T-cell (primary cell): ENCODE data around the gene FZD7. TPM values are rescaled to one million over a fixed set of nuclear protein-coding genes. Genes with fewer than 3 reads are reported as not detected.

Source experiments
- ATAC-seq, 4 experiments: fragments of 200-7000 bp in 3 of 4; fragments of 150-1000 bp in 1 of 4; cut with Tn5 transposase; replicated peaks in 1 of 4; 1 replicate in 3 of 4; 2 replicates in 1 of 4; pipeline ENCODE4 v1.10.0; 2021; ENCODE audit warnings: moderate library complexity in 3 of 4, mild to moderate bottlenecking in 2 of 4, moderate number of reproducible peaks in 1 of 4
- CTCF ChIA-PET, 2 donors: fragments of 300-600 bp; sonication (Branson Sonifier 250); formaldehyde crosslinking; loops; one replicate each; lab custom pipeline; 2022; ENCODE audit warnings: antibody characterized with exemption in 2 of 2; lab: Charles Lee
- POLR2A ChIA-PET, 2 donors: fragments of 300-600 bp; sonication (Branson Sonifier 250); formaldehyde crosslinking; loops; one replicate each; lab custom pipeline; 2022; ENCODE audit warnings: antibody characterized with exemption in 2 of 2; lab: Charles Lee
- DNase-seq, 35 experiments: peaks; one replicate each; pipeline versions ENCODE4 v3.0.0 to v3.0.0-alpha.2; 2013 to 2023
- H3K27ac ChIP-seq: one replicate; pipeline ENCODE4 v1.5.1; 2013; ENCODE audit warnings: low read length
- H3K27me3 ChIP-seq, 2 experiments: replicated peaks in 1 of 2; 1 replicate in 1 of 2; 2 replicates in 1 of 2; pipeline versions ENCODE4 v1.6.1 to v1.7.0; 2013; ENCODE audit warnings: low read length in 1 of 2, mixed read lengths in 1 of 2; ENCODE audit not compliant: control insufficient read depth in 2 of 2, insufficient read depth in 2 of 2; ENCODE audit errors: extremely low read depth in 1 of 2
- H3K36me3 ChIP-seq, 2 donors: 1 replicate in 1 of 2; 2 replicates in 1 of 2; pipeline versions ENCODE4 v1.6.1 to v1.7.0; 2013; ENCODE audit warnings: low read length in 1 of 2; ENCODE audit not compliant: control insufficient read depth in 2 of 2, insufficient read depth in 1 of 2; ENCODE audit errors: extremely low read depth in 1 of 2
- H3K4me1 ChIP-seq, 2 experiments: 1 replicate in 1 of 2; 2 replicates in 1 of 2; pipeline versions ENCODE4 v1.6.1 to v1.7.0; 2013; ENCODE audit warnings: low read length in 2 of 2, mixed read lengths in 1 of 2; ENCODE audit not compliant: insufficient read depth in 2 of 2, control insufficient read depth in 1 of 2; ENCODE audit errors: extremely low read depth in 1 of 2
- H3K4me3 ChIP-seq, 2 donors: 1 replicate in 1 of 2; 2 replicates in 1 of 2; pipeline versions ENCODE4 v1.5.1 to v1.7.0; 2013; ENCODE audit warnings: mild to moderate bottlenecking in 2 of 2, low read length in 1 of 2, moderate library complexity in 1 of 2; ENCODE audit not compliant: control insufficient read depth in 1 of 2; ENCODE audit errors: extremely low read depth in 1 of 2
- H3K9me3 ChIP-seq: 2 replicates; pipeline ENCODE4 v1.7.0; 2013
- H3K27ac Mint-ChIP-seq, 2 donors: one replicate each; pipeline ENCODE4 v1.8.0; 2020 to 2021; ENCODE audit warnings: mild to moderate bottlenecking in 2 of 2, mixed read lengths in 2 of 2
- H3K27me3 Mint-ChIP-seq, 2 donors: one replicate each; pipeline ENCODE4 v1.8.0; 2021 to 2022; ENCODE audit warnings: mixed read lengths in 2 of 2
- H3K36me3 Mint-ChIP-seq: one replicate; pipeline ENCODE4 v1.8.0; 2021; ENCODE audit warnings: mixed read lengths
- H3K4me1 Mint-ChIP-seq, 3 donors: one replicate each; pipeline ENCODE4 v1.8.0; 2020 to 2022; ENCODE audit warnings: mixed read lengths in 3 of 3, mild to moderate bottlenecking in 1 of 3
- H3K4me3 Mint-ChIP-seq, 3 donors: one replicate each; pipeline ENCODE4 v1.8.0; 2020 to 2022; ENCODE audit warnings: mild to moderate bottlenecking in 3 of 3, mixed read lengths in 3 of 3, moderate library complexity in 3 of 3
- H3K9me3 Mint-ChIP-seq, 3 donors: one replicate each; pipeline ENCODE4 v1.8.0; 2020 to 2022; ENCODE audit warnings: mixed read lengths in 3 of 3
- WGBS: methylation state at CpG from one replicate; pipeline ENCODE4 v1.1.5; 2013; ENCODE audit warnings: missing lambda C conversion rate; ENCODE audit not compliant: insufficient coverage; 5-methylcytosine and 5-hydroxymethylcytosine counted together
- total RNA-seq, 35 experiments: library from RNA in 6 of 35; stranded (reverse) in 6 of 35; fragments of 120-200 nt in 1 of 35; gene quantifications; one replicate each; pipeline versions ENCODE4 v1.2.1 to v1.2.4 and lab custom pipeline; 2013 to 2026

The FZD7 gene
- total RNA-seq, 5 donors from 2014 or later (not counting 1 experiment from before 2014, with no cell fraction given) = 0.15 to 0.93 (median 0.56) TPM

GRCh38 chr2:202038471-202039277 lies 5.0 kb downstream of the FZD7 start:
- Mint-ChIP-seq H3K4me3 (no peak overlapping the region), H3K36me3 (no peaks in the 10 kb centered on the region), H3K4me1 (peaks cover 0 to 9% (median 7%) of the 10 kb centered on the region in 3 donors), H3K9me3 (no peaks in the 10 kb centered on the region), H3K27ac (no peak overlapping the region), H3K27me3 (peaks cover 38 to 48% of the 10 kb centered on the region in 2 donors)
- Histone ChIP-seq H3K27ac (no peak overlapping the region), H3K27me3 (peaks cover 10 to 45% of the 10 kb centered on the region in 2 experiments), H3K4me1 (peaks cover 7 to 18% of the 10 kb centered on the region in 2 experiments), H3K4me3 (no peak overlapping the region), H3K9me3 (no peaks in the 10 kb centered on the region), H3K36me3 (no peaks in the 10 kb centered on the region)
- DNase-seq (no peak), ATAC-seq (no peak)
- WGBS = no CpG with 5 or more reads among the region's 4 CpGs
- CTCF ChIA-PET = no interaction called here
- POLR2A ChIA-PET = no interaction called here

- Mint-ChIP-seq H3K9me3 (no peaks in the 10 kb centered on the region), H3K27ac (no peak overlapping the region), H3K27me3 (peaks cover 41 to 54% of the 10 kb centered on the region in 2 donors), H3K4me1 (peaks cover 0 to 9% (median 7%) of the 10 kb centered on the region in 3 donors), H3K4me3 (no peak overlapping the region), H3K36me3 (no peaks in the 10 kb centered on the region)
- ChIA-PET POLR2A (no interaction called here), CTCF (no interaction called here)
- Histone ChIP-seq H3K4me3 (no peak overlapping the region), H3K27me3 (peaks cover 10 to 45% of the 10 kb centered on the region in 2 experiments), H3K27ac (no peak overlapping the region), H3K4me1 (peaks cover 7 to 17% of the 10 kb centered on the region in 2 experiments), H3K36me3 (no peaks in the 10 kb centered on the region), H3K9me3 (no peaks in the 10 kb centered on the region)
- WGBS = 83% methylated on average over 7 of the region's 13 CpGs
- DNase-seq (no peak), ATAC-seq (no peak)
These were observed 5.8 kb downstream of the FZD7 start for GRCh38 chr2:202039278-202040078.

- POLR2A ChIA-PET = interaction anchor here in 1 of 2 donors (0.7 kb wide), 1 partner anchor 1089 kb away, joined by 8 read pairs; no protein-coding TSS in a partner anchor
- Histone ChIP-seq H3K27ac (no peak overlapping the region), H3K4me3 (no peak overlapping the region), H3K4me1 (peaks cover 2 to 9% of the 10 kb centered on the region in 2 experiments), H3K27me3 (peaks cover 8 to 38% of the 10 kb centered on the region in 2 experiments), H3K36me3 (no peaks in the 10 kb centered on the region), H3K9me3 (no peaks in the 10 kb centered on the region)
- no peak overlapping the region for H3K4me3 Mint-ChIP-seq
- no peak for ATAC-seq
- H3K36me3 Mint-ChIP-seq = no peaks in the 10 kb centered on the region
- CTCF ChIA-PET = interaction anchor here (0.6 to 0.7 kb wide), 2 partner anchors 277 to 971 kb away, joined by 3 read pairs; no protein-coding TSS in a partner anchor
- H3K27me3 Mint-ChIP-seq = peaks cover 49 to 57% of the 10 kb centered on the region in 2 donors
- H3K27ac Mint-ChIP-seq = no peak overlapping the region
- no peak for DNase-seq
- peaks cover 0 to 6% (median 4%) of the 10 kb centered on the region in 3 donors for H3K4me1 Mint-ChIP-seq
- H3K9me3 Mint-ChIP-seq = no peaks in the 10 kb centered on the region
- WGBS = 75% methylated on average over 2 of the region's 4 CpGs
These were observed 6.6 kb downstream of the FZD7 start for GRCh38 chr2:202040079-202040844.

GRCh38 chr2:202042444-202042843 lies 8.8 kb downstream of the FZD7 start:
- Mint-ChIP-seq H3K36me3 (no peaks in the 10 kb centered on the region), H3K27ac (no peak overlapping the region), H3K9me3 (no peaks in the 10 kb centered on the region), H3K4me3 (no peak overlapping the region), H3K4me1 (peaks cover 0 to 6% (median 4%) of the 10 kb centered on the region in 3 donors), H3K27me3 (peaks cover 61 to 69% of the 10 kb centered on the region in 2 donors)
- no peak for ATAC-seq
- Histone ChIP-seq H3K4me1 (no peaks in the 10 kb centered on the region), H3K9me3 (no peaks in the 10 kb centered on the region), H3K27me3 (peaks cover 6 to 22% of the 10 kb centered on the region in 2 experiments), H3K27ac (no peak overlapping the region), H3K4me3 (no peak overlapping the region), H3K36me3 (no peaks in the 10 kb centered on the region)
- DNase-seq = no peak
- POLR2A ChIA-PET = no interaction called here
- WGBS = 67% methylated on average over 1 of the region's 5 CpGs
- CTCF ChIA-PET = interaction anchor here (0.6 kb wide), 2 partner anchors 35 to 84 kb away, joined by 3 to 4 read pairs; no protein-coding TSS in a partner anchor

- Histone ChIP-seq H3K9me3 (no peaks in the 10 kb centered on the region), H3K4me3 (no peak overlapping the region), H3K27ac (no peak overlapping the region), H3K36me3 (no peaks in the 10 kb centered on the region), H3K27me3 (peaks cover 6 to 25% of the 10 kb centered on the region in 2 experiments), H3K4me1 (no peaks in the 10 kb centered on the region)
- no CpG with 5 or more reads among the region's 6 CpGs for WGBS
- H3K27ac Mint-ChIP-seq = no peak overlapping the region
- no peak overlapping the region for H3K4me3 Mint-ChIP-seq
- H3K9me3 Mint-ChIP-seq = no peaks in the 10 kb centered on the region
- peaks cover 63 to 70% of the 10 kb centered on the region in 2 donors for H3K27me3 Mint-ChIP-seq
- H3K4me1 Mint-ChIP-seq = peaks cover 0 to 6% (median 4%) of the 10 kb centered on the region in 3 donors
- ChIA-PET CTCF (no interaction called here), POLR2A (no interaction called here)
- H3K36me3 Mint-ChIP-seq = no peaks in the 10 kb centered on the region
- ATAC-seq = no peak
- DNase-seq = no peak
These were observed 9.8 kb downstream of the FZD7 start for GRCh38 chr2:202043475-202043874.

- H3K4me3 ChIP-seq = no peak overlapping the region
- CTCF ChIA-PET = no interaction called here
- H3K27me3 Mint-ChIP-seq = peaks cover 57 to 59% of the 10 kb centered on the region in 2 donors
- H3K4me1 Mint-ChIP-seq = peaks cover 0 to under 1% (median 0%) of the 10 kb centered on the region in 3 donors
- no peak overlapping the region for H3K27ac ChIP-seq
- H3K27me3 ChIP-seq = peaks cover 0 to 18% of the 10 kb centered on the region in 2 experiments
- POLR2A ChIA-PET = no interaction called here
- no peaks in the 10 kb centered on the region for H3K9me3 ChIP-seq
- ATAC-seq (no peak), DNase-seq (no peak)
- H3K4me3 Mint-ChIP-seq = no peak overlapping the region
- no peak overlapping the region for H3K27ac Mint-ChIP-seq
- no peaks in the 10 kb centered on the region for H3K36me3 ChIP-seq
- H3K9me3 Mint-ChIP-seq = no peaks in the 10 kb centered on the region
- H3K4me1 ChIP-seq = no peaks in the 10 kb centered on the region
- no peaks in the 10 kb centered on the region for H3K36me3 Mint-ChIP-seq
These were observed 11.1 kb downstream of the FZD7 start for GRCh38 chr2:202044777-202045176.
